HG03442 (cell line): Measurements from ENCODE around the gene MRPS22.

Source experiments
- ATAC-seq: cut with Tn5 transposase; IDR thresholded peaks from one replicate; pipeline ENCODE4 v1.9.1; 2021; ENCODE audit warnings: mild to moderate bottlenecking, moderate library complexity; ENCODE audit not compliant: unreplicated experiment

MRPS22 gene

DNA sequence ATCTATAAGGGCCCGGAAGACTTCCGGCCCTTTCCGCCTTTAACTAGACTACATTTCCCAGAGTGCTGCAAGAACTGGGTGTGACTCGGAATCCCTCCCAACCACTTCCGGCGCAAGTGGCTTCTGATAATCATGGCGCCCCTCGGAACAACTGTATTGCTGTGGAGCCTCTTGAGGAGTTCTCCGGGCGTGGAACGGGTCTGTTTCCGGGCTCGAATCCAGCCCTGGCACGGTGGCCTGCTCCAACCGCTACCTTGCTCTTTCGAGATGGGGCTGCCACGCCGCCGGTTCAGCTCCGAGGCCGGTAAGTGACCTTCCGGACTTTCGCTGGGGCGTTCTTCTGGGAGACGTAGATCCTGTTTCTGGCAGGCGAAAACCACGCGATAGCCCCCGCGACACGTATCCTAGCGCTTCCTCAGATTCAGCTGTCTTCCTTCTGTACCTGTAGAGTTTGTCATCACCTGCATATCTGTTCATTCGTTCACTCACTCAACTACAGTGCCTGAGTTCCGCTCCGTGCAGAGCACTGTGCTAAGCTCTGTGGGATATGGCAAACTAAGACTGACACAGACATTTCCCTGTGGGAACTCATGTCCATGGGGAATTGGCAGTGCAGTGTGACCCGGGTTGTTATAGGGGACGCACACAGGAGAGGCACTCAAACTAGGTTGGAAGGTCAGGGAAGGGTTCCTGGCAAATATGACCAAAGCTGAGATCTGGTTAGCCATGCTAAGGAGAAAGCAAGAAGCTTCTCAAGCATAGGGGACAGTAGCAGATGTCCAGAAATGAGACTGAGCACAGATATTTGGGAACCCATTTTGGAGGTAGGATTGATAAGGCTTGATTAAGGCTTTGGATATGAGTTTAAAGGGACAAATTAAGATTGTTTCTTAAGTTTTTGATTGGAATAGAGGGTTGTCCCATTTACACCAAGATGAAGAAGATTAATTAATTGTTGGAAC lies at the start of gene MRPS22:
Gene MRPS22 (plus strand): TSS at position 126 of the 962 bp plus-strand sequence. CDS start 7 bp downstream, at position 133.
- ATAC-seq = peak; percentile 98

DNA sequence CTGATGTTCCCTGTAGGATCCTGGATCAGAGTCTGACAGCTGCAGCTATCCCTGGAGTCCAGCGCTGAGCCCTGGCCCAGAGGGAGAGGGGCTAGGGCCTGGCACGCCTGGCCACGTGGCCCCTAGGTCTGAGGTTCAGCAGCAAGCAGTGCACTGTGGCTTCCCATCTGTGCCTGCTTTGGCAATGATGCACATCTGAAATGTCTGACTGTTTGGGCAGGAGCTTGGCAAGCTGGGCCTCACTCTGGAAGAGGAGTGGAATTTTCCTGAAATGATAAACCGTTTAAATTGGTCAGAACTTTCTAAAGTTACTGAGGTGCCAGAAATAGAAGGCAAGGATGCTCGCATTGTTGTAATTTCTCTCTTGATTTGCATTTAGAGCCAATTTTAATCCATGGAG lies 48.8 kb upstream of the MRPS22 start:
- no peak for ATAC-seq

- ATAC-seq = no peak
These were observed 47.6 kb upstream of the MRPS22 start for GRCh38 chr3:139296141-139296718.

DNA sequence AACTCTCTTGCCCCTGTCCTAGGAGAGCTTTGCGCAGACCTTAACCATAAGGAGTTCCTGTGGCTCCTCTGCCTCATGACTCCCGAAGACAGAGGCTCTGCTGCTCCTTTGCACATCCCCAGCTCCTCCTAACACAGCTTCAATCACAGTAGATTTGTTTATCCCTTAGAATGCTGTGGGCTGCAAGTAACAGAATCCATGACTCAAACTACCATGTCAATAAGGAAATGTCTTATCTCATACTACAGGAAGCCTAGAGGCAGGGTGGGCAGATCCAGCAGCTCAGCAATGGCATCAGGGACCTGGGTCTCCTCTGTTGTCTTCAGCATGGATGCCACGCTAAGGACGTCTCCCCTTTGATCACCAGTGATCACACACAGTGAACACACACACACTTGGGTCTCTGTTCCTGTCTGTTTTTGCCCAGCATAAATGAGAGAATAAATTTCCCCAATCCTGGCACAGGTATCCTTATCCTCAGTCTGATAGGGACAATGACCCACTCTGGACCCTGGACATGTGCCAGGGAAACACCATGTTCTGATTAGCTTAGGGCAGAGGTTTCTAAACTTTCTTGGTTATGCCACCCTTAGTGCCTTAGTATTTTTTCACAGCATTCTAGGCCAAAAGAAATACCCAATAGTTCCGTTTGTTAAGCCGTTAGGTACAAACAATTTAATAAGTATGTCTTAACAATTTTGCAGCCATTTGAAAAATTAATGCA lies 46.1 kb upstream of the MRPS22 start:
- no peak for ATAC-seq

DNA sequence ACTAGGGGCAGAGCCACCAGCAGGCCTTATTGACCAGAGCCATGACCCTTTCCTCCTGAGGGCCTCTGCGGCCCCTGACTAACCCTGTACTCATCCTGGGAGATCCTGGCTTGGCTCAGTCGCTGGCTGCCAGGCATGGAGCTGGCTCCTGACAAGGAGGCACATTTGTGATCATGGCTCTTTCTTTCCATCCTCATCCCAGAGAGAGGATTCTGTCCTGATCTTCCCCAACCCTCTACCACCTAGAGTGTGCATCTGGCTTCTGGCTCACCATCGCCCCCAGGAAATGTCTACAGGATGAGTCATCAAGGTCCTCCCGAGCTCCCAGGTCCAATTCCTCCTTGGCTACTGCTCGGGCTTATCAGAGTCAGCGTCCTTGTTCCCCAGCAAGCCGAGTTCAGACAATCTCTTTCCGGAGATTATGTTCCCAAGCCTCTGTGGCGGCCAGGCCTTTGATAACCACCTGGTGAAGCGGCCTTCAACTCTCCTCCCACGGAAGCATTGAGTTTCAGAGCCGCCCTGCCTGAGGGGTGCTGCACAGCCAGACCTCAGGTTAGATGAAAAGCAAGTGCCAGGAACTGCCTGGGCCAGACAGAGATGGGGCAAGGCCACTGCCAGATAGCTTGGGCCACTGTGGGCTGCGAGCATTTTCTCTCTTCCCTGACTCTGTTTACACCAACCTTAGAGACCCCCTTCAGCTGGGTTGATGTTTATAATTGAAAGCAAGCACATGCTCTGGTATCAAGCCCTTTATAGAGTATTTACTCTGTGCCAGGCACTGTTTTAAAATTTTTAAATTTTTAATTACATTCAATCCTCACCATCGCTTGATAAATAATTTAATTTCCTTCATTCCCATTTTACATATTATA lies 44.3 kb upstream of the MRPS22 start:
- ATAC-seq = no peak

DNA sequence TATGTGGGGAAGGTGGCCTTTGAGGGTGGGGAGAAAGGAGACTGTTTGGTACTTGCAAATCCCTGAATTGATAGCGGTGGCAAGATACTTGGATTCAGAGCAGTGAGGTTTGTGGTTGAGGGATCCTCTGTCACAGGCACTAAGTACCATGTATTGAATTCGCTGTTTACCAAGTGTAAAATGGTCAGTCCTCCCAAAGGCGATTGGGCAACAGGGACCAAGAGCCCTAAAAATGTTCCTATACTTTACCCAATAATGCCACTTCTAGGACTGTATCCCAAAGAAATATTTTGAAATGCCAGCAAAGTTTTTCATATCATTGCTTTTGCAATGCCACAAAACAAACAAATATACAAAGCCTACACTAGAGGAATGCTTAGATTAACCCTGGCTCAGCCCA lies 43.4 kb upstream of the MRPS22 start:
- ATAC-seq = no peak

- no peak for ATAC-seq
These were observed 42.6 kb upstream of the MRPS22 start for GRCh38 chr3:139301183-139301582.

GRCh38 chr3:139301654-139302053 lies 42.2 kb upstream of the MRPS22 start:
- ATAC-seq = no peak

DNA sequence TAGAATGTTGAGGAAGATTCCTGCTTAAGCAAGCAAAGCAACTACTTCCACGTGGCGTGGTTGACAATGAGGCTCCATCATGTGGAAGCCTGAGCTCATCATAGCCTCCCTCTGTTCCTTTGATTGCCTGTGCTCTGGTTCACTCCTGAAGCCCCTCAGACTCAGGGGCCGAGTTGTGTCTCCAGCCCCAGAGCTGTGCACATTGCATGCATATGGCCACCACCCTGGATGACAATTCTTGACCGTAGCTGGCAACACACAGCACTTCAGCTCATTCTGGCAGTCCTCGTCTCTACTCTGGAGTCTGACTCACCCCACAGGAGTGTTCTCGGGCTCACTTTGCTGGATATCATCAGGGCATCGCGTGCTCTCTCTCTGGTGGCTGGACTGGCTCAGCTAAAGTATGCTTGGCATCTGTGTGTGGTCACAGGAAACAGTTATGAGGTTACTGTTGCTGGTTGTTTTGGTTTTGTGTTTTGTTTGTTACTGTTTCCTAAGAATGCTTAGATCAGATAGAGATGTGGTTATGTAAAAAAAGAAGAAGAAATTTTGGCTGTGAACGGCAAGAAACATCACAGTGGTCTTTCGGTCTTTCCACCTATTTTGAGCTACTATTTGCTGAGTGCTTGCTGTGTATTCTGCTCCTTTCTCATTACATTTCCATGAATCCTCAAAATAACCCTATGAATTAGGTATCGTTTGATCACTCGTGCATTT lies 41.6 kb upstream of the MRPS22 start:
- no peak for ATAC-seq

GRCh38 chr3:139302801-139303113 lies 41.1 kb upstream of the MRPS22 start:
- no peak for ATAC-seq

GRCh38 chr3:139303216-139303615 lies 40.6 kb upstream of the MRPS22 start:
- no peak for ATAC-seq

DNA sequence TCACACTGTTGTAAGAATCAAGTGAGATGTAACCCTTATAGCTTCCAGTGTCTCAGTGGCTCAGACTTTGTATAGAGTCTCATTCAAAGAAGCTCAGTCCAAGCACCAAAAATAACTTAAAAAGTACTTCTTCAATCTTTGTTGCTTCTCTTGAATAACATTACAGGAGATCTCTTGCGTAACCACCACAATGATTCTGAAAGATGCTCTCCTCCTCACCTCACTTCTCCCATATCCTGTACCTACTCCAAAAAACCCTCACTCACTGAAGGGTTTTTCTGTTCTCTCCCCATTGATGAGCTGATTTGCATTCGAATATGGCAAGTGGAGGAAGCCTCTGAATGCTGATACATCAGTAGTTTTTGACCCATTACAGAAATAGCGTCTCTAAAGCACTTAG lies 39.4 kb upstream of the MRPS22 start:
- ATAC-seq = no peak

- ATAC-seq = no peak
These were observed 37.7 kb upstream of the MRPS22 start for GRCh38 chr3:139306078-139306477.

- no peak for ATAC-seq
These were observed 36.7 kb upstream of the MRPS22 start for GRCh38 chr3:139307072-139307491.

DNA sequence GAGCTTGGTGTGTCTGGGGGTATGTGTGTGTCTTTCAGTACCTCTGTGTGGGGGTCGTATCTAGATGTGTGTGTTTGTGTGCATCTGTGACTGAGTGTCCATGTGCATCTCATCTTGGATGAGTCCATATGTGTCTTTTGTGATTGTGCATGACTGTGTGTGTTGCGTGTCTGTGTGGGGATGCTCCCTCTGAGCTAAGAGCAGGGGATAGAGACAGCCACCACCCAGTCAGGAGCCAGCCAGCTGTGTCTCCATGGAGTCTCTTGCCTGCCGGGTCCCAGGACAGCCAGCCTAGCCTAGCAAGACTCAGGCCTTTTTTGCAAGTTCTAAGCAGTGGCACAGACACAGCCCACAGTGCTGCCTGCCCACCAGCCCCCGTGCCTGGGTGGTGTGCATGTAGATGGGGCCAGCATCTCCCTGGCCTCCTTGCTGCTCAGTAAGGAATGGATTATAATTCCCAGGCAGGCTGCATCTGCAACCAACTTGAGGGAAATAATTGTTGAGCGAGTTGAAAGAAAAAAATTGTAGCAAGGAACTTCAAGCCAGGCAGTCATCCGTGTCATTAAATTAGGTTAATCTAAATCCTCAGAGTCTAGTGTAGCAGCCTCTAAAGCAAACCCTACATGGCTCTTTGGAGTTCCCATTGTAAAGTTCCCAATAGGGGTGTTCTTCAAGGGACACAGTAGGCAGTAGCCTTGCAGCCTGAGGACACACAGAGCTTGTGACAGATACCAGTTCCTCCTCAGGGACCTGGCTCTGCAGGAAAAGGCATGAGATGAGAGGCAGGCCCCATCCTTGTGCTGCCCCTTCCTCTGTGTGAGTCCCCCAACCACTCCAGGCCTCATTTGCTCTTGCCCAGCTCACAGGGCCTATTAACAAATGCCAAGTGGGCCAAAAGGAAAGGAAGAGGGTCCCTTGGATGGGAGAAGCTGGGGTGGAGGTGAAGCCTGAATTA lies 35.9 kb upstream of the MRPS22 start:
- no peak for ATAC-seq

- ATAC-seq = no peak
These were observed 35.3 kb upstream of the MRPS22 start for GRCh38 chr3:139308560-139308959.

DNA sequence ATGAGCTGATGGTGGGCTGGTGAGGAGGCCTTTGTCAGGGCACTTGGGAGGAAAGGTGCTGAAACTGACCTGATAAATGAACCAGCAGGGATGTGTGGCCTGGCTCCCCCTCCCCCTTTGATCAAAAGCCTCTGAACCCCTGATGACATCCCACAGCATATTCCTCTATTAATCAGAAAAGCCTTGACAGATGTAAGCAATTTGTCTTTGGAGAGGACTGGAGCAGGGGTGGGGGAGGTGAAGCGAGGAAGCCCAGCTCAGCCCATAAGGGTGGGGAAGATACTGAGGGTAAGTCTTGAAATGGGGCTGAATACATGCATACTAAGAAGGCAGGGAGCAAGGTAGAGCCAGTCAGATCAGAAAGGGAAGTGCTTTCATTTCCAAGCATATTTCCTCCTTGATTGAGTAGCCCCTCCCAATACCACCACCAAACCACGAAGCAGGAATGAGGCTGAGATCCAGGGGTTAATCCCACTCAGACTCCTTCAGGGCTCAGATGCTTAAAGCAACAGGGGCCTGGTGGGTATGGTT lies 34.7 kb upstream of the MRPS22 start:
- ATAC-seq = no peak

GRCh38 chr3:139309880-139310279 lies 33.9 kb upstream of the MRPS22 start:
- ATAC-seq = no peak

DNA sequence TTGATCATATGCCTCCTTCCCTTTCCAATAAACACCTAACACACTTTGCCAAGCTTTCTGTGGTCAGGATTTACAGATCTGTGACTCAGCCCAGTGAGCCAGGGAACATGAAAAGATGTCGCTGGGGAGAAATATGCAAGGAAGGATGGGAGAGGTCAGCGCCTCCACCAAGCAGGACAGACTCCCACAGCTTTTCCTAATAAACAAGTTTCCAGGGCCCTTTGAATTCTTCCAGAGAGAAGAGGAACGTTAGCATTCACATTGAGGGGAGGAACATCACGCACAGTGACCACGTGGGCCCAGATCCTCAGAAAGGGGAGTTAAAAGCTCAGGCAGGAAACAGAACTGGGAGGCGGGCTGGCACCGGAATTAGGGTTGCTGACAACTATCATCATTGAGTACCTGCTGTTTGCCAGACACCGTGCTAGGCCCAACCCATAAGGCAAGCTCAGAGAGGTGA lies 33.3 kb upstream of the MRPS22 start:
- ATAC-seq = no peak
